GM18511 (cell line): Measurements from ENCODE around the gene FBXW5.

ENCODE experiments used
- ATAC-seq: cut with Tn5 transposase; IDR thresholded peaks from one replicate; pipeline ENCODE4 v1.9.1; 2021; ENCODE audit warnings: mild to moderate bottlenecking, moderate library complexity; ENCODE audit not compliant: unreplicated experiment

The FBXW5 gene

DNA sequence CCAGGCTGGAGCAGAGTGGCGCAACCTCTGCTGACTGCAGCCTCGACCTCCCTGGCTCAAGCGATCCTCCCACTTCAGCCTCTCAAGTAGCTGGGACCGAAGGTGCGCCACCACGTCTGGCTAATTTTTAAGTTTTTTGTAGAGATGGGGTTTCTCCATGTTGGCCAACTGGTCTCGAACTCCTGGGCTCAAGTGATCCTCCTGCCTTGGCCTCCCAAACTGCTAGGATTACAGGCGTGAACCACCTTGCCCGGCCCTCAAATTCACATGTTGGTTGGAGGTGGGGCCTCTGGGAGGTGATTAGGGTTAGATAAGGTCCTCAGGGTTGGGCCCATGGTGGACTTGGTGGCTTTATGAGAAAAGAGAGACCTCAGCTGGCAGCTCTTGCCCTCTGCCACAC is 17.6 kb upstream of the FBXW5 start:
- no peak for ATAC-seq

DNA sequence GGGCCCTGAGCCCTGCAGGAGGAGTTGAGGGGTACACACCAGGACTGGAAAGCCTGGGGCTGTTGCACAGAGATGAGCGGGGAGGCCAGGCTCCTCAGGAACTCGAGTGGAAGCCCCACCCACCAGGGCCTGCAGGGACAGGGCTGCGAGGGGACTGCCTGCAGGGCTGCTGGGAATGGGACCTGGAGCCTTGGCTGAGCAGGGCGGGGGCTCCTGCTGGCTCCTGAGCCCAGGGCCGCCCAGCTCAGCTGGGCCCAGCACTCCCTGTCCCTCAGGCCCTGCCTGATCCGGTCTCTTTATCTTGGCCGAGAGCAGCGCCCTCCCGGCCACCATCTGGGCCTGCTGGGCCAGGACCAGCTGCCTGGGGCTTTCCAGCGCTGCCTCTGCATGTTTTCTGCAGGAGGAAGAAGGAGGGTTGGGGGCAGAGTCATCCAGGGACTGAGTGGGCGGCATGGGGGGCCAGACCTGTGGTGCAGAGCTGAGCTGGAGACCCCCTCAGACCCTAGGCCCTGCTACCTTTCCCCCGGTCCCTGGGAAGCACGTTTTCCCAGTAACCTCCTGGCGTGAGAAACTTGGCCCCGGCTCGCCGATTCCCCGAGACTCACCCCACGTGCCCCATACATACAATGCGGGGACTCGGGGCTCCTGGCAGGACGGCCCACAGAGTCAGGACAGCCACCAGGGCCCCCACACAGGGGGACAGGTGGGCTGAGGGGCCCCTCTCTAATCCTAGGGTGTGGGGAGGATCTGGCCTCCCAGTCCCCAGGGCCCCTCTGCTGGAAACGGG is 16.9 kb upstream of the FBXW5 start:
- ATAC-seq, result no peak

- no peak for ATAC-seq
These were observed 16.4 kb upstream of the FBXW5 start for GRCh38 chr9:136960938-136961275.

DNA sequence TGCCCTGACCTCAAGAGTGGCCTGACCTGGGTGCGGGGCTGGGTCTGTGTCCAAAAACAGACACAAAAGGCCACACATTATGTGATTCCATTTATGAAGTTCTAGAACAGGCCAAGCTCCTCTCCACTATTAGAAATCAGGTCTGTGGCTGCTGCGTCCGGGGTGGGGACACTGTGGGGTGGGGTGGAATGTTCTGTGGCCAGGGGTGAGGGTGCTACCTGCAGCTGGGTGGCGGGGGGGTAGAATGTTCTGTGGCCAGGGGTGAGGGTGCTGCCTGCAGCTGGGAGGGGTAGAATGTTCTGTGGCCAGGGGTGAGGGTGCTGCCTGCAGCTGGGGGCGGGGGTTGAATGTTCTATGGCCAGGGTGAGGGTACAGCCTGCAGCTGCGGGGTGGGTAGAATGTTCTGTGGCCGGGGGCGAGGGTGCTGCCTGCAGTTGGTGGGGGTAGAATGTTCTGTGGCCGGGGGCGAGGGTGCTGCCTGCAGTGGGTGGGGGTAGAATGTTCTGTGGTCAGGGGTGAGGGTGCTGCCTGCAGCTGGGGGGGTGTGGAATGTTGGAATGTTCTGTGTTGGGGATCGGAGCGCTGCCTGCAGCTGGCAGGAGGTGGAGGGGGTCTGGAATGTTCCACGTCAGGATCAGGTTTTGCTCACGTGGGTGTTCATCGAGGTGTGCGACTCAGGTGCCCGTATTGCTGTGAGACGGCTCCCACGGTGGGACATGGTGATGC is 15.8 kb upstream of the FBXW5 start:
- no peak for ATAC-seq

GRCh38 chr9:136958898-136959850 is 14.6 kb upstream of the FBXW5 start:
- ATAC-seq, result no peak

- ATAC-seq, result no peak
These were observed 13.9 kb upstream of the FBXW5 start for GRCh38 chr9:136958473-136958872.

GRCh38 chr9:136957901-136958300 is 13.4 kb upstream of the FBXW5 start:
- no peak for ATAC-seq

- ATAC-seq, result no peak
These were observed 12.9 kb upstream of the FBXW5 start for GRCh38 chr9:136957461-136957860.

DNA sequence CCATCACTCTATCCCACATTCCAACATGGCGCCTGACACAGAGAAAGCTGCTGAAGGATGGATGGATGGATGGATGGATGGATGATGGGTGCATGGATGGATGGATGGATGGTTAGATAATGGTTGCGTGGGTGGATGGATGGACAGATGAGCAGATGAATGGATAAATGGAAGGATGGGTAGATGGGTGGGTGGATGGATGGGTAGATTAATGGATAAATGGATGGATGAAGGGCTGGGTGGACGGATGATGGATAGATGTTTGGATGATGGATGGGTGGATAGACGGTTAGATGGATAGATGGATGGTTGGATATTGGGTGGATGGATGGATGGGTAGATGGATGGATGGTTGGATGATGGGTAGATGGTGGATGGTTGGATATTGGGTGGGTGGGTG is 12.1 kb upstream of the FBXW5 start:
- no peak for ATAC-seq

GRCh38 chr9:136955943-136956335 is 11.4 kb upstream of the FBXW5 start:
- ATAC-seq, result no peak

DNA sequence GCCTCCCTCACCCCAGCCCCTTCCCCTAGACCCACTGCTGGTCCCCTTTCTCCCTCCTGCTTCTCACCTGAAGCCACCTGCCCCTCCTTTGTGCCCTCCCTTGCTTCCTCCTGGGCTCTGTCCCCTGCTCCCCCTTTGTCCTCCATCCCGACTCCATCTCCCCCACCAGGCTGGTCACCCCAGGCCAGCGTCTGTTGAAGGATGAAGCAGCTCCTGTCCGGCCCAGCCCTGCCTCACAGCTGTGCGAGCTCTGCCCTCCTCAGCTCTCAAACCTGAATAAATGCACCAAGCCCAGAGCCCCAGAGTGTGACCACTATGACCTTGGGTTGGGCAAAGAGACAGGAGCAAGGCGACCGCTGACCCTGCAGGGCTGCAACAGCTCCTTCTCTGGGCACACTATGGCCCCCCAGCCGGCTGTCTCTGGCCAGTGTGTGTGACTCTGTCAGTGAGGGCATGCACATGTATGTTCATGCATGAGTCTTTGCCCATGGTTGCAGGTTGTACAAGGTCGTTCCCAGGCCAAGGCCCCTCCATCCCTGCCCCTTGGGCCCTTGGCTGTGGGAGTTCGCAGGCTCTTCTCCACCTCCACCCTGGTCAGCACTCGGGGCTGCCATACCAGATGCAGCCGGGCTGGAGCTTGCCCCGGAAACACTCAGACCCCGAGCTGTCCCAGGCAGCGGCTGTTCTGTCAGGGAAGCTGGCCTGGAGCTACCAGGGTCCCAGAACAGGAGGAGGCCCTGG is 10.8 kb upstream of the FBXW5 start:
- no peak for ATAC-seq

- no peak for ATAC-seq
These were observed 9.9 kb upstream of the FBXW5 start for GRCh38 chr9:136954270-136955083.

DNA sequence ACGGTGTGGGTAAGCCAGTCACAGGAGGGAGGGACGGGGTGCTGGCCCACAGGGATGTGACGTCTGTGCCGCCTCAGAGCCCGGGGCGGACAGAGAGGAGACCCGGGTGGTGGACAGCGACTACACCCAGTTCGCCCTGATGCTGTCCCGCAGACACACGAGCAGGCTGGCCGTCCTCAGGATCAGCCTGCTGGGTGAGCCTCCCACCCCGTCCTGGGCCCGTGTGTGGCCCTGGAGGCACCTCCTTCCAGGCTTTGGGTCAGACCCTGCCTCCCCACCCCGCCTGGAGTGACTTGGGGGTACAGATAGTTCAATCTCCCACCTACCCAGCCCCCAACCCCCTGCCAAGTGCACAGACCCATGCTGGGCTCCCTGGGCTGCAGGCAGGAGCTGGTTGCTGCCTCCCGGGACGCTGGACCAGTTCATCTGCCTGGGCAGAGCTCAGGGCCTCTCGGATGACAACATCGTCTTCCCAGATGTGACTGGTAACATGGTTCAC is 9.3 kb upstream of the FBXW5 start:
- ATAC-seq, result no peak

DNA sequence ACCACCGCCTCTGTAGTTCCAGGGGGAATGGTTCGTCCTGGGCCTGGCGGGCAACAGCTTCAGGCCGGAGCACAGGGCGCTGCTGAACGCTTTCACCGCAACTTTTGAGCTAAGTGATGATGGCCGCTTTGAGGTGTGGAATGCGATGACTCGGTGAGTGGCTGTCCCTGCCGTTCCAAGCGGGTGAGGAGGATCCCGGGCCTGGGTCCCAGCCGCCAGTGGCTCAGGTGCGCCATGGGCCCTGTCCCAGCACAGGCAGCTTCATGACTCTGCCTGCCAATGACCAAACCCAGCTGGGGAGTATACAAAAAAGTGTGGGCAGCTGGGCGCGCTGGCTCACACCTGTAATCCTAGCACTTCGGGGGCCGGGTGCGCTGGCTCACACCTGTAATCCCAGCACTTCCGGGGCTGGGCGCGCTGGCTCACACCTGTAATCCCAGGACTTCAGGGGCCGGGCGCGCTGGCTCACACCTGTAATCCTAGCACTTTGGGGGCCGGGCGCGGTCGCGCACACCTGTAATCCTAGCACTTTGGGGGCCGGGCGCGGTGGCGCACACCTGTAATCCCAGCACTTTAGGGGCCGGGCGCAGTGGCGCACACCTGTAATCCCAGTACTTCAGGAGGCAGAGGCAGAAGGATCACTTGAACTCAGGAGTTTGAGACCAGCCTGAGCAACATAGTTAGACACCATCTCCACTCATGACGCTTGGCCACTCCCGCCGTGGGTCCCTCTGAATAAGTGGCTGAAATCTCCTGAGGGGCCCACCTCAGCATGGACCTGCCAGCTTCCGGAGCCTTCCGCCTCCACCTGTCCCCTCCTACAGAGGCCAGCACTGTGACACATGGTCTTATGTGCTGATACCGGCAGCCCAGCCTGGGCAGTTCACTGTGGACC is 8.6 kb upstream of the FBXW5 start:
- no peak for ATAC-seq

DNA sequence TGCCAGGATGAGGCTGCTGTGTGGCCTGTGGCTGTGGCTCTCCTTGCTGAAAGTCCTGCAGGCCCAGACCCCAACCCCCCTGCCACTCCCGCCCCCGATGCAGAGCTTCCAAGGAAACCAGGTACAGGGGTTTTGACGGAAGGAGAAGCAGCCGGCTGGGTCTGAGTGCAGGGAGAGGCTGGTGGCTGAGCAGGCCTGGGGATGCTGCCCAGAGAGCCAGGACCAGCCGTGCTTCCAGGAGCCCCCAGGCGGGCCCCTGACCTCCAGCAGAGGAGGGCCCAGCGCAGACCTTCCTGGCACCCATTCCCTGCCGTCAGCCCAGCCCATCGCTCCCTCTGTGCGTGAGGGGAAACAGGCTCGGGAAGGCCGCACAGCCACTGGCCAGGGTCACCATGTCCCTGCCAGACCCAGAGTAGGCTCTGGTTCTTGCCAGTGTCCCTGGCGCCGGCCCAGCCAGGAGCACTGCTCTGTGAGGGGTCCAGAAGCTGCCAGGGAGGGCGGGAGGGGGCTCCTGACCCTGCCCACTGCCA is 7.8 kb upstream of the FBXW5 start:
- ATAC-seq, result no peak

- ATAC-seq, result no peak
These were observed 7.2 kb upstream of the FBXW5 start, which contains the start of gene LCN12 for GRCh38 chr9:136951541-136952320. Gene LCN12 (plus strand): TSS chr9:136952273. CDS start chr9:136952328, 55 bp downstream.

DNA sequence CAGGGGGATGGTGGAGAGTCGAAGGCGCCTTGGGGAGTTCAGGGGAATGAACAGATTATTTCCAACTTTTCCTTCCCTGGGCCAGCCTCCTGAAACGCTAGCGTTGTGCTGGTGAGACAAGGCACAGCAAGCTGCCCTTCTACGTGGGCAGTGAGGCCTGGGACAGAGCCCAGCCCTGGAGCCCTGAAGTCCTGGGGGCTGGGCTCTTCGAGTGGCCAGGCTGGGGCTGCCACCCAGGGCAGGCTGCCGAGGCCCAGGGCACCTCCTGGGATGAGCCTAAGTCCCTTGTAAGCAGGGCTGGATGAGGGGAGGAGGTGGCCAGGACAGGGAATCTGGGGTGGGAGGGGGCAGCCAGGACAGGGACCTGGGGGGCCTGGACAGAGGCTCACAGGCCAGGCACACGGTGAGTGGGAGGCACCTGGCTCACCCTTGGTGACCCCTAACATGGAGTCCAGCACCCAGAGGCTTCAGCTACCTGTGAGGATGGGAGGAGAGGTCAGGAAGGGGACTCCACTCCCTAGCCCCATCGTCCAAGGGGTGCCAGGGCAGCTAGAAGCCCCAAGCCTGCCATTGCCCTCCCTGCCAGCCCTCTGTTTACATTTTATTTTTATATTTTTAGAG is 6.2 kb upstream of the FBXW5 start:
- no peak for ATAC-seq
